Measurements from ENCODE around the gene OR6B1.

OR6B1 gene

DNA sequence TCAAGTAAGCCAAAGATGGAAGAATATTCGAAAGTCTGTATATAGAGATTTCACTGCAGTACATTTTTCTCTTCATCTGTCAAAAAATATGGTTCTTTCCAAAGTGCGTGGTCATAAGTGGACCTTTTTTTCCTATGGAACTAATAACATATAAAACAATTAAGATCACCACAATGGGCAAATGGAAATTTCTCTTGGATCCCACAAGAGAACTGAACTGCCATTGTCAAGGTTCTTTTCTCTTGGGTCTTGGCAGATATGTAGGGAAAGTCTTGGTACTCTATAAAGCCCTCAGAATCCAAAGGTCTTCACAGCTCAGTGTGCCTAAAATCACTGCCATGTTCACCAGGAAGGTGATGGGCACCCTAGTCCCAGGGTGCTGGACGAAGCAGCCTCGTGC lies at the start of gene OR6B1:
TSS of gene OR6B1 (plus strand) at position 301 of the 400 bp plus-strand sequence. CDS start 3,677 bp downstream, outside the sequence.
- no peak for DNase-seq

DNA sequence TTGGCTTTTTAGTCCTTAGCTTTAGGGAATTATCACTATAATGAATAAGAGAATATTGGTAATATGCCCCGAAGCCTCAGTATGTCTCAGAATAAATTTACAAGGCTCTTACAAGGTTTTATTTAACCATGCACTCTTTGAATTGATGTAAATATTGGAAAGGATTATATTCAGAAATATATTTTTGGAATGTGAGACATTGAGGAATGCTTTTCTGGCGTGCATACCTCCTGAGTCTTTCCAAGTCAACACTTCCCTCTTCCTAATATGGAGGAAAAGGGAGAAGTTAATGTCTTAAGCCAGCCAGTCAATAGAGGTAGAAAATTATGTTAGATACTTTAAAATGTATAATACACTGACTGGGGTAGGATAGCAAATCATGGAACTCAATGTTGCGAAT lies 46.7 kb upstream of the OR6B1 start:
- no peak for DNase-seq

DNA sequence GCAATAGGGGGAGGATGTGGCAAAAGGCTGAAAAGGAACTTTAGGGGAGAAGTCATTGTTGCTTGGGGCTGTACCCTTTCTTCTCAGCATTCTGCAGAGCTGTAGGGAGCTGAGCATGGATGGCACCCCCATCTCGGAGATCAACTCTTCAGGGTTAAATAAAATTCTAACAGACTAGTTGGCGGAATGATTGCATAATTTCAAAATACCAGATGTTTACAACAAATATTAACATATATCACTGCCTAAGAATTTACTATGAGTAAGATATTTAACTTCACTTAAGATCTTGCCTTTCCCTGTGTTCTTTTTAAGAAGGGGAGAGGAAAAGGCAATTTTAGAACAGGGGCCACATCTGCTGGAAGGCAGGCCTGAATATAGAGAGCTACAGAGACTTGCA lies 46.0 kb upstream of the OR6B1 start:
- DNase-seq: no peak

DNA sequence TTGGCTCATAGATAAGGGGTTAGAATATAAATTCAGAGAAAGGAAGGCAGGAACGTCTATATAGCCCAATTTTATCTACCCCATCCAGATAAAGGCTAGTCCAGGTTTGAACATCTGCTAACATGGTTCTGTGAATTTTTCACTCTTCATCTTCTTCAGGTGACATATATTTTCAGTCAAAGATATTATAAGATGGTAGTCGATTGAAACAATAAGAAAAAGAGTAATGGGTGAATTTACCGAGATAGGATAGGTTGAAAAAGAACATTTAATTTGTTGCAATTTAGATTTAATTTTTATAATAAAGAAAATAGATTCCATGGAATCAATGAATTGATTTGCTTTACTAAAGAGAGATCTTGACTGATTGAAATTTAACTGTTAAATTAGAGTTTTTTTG lies 45.6 kb upstream of the OR6B1 start, which contains the start of gene OR2F1:
TSS of gene OR2F1 (plus strand) at position 301 of the 400 bp plus-strand sequence. CDS start 5,127 bp downstream, outside the sequence.
- no peak for DNase-seq

DNA sequence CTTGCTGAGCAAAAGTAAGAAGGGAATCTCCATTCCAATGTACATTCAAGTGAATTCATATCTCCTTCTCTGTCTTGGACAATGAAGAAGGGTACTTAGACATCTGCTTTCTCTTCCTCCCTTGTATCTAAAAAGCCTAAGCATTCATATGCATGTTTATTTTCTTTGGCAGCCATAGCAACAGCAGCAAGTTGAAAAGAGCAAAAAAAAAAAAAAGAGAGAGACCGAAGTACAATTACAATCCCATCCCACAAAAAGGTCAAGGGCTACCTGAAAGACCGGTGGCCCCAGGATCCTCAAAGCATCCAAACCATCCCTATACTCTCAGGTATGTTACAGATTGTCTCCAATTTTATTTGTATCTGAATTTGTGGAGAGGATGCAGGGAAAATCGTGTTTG lies 41.3 kb upstream of the OR6B1 start:
- DNase-seq: no peak

DNA sequence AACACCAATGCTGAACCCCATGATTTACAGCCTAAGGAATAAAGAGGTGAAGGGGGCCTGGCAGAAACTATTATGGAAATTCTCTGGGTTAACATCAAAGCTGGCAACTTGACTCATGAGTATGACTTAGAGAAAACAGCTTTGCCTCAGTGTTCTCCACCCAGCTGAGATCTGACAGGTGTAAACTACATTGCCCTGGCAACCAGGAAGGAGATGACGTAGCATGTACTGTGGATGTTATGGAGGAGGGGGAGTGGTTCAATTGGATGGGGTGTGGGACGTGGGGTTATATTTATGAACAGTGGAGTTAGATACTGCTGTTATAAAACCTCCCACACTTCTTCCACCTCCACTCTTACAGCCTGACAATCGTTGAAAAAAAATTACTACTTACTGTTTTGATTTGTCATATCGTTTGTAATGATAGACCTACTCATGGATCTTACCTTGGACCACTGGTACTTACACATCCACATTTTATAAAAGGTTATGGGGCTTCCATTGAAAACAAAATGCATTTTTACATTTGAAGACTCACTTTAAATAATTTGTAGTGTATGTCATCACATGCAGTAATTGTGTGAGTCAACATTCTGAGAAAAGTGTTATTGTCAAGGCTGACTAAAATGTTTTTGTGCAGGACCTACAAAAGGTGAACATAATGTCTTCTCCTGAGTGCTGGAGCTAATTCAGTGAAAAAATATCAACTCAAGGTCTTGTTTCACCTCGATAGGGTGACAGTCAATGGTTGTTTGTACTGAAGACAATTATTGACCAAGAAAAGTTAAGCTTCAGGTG lies 39.1 kb upstream of the OR6B1 start:
- no peak for DNase-seq

DNA sequence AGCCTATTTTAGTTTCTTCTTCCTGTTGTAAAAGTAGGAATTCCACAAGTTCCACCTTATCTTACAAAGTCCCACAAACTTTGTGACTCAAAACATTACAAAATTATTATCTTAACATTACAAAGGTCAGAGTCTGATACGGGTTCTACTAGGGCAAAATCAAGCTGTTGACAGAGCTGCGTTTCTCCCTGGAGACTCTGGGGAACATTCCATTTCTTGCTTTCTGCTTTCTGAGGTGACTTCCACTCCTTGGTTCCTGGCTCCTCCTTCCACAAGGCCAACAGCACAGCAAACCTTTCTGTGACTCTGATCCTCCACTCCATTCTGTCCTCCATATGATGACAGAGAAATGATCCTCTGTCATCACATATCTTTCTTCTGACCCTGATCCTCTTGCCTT lies 34.8 kb upstream of the OR6B1 start:
- DNase-seq: no peak

DNA sequence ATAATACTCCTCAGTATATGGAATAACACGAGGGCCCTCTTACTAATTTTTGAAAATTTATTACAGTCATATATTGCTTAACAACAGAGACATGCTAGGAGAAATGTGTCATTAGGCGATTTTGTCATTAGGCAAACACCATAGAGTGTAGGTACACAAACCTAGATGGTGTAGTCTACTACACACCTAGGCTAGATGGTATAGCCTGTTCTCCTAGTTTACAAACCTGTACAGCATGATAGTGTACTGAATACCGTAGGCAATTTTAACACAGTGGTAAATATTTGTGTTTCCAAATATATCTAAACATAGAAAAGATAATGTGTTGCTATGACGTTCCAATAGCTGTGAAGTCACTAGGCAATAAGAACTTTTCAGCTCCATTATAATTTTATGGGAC lies 32.7 kb upstream of the OR6B1 start:
- DNase-seq: no peak

DNA sequence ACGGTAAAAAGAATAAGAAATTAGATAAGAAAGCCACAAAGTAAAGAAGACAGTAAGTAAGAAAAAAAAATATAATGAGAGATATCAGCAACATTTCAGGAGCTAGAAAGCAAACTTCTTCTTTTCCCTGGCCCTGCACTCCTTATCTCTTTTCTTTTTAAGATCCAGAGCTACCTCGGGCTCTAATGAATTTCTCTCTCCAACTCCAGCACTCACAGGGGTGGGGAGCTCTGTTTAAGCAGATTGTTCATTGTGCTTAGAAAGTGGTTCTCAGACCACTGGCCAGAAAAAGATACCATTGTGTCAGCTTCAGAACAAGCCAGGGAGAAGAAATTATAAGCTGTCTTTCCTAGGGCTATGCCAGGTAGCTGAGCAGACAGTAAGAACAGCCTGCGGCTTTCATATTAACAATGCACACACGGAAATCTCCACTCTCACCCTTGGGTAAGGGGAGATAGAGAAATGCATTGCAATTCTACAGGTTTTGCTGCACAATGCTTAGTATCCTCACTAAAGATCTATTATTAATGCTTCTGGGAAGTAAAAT lies 26.2 kb upstream of the OR6B1 start:
- no peak for DNase-seq

DNA sequence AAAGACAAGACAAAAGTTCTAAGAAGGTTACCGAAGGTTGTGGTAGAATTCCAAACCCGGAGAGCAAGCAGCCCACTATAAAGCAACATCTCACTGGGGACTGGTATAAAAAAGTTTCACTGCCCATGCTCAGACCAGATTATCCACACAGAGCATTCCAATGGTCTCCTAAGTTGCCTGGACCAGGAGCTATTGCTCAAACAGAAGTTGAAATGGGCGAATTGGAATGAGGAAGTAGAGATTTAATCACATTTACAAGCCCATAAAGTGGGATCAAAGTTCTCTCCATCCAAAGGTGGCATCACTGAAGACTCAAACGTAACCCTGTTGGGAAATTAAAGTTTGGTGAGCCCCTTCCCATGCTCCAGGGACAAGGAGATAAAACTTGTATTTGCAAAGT lies 25.7 kb upstream of the OR6B1 start:
- no peak for DNase-seq

DNA sequence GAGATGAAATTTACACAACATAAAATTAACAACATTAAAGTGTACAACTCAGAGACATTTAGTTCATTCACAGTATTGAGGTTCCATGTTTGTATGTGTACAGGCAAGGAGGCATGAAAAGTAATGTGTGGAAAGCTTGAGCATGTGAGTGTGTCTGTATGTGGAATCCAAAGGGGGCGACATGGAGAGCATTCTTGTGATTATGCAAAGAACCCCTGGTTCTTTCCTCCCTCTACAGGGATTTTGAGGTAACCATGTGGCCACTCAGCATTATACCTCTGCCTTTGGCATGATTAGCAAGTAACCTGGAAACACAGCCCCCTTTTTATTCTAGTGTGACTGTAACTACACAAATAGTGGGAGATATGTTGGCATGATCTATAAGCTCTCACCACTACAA lies 24.5 kb upstream of the OR6B1 start:
- DNase-seq: no peak

DNA sequence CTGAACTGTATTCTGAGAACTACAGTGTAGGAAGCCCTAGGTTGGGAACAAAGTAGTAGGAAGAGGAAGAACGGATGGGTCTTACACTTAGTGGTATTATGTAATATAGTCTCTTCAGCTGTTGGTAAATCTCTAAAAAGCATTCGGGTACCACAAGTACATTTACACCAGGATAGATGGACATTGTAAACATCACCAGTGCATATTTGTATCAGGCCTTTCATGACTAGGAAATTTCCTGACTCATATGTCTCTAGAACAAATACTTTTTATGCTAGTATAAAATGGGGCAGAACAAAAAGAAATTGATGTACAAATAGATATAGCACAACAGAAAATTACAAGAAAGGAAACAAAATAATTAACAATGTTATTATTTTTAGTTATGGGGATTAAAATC lies 21.5 kb upstream of the OR6B1 start:
- DNase-seq: no peak

DNA sequence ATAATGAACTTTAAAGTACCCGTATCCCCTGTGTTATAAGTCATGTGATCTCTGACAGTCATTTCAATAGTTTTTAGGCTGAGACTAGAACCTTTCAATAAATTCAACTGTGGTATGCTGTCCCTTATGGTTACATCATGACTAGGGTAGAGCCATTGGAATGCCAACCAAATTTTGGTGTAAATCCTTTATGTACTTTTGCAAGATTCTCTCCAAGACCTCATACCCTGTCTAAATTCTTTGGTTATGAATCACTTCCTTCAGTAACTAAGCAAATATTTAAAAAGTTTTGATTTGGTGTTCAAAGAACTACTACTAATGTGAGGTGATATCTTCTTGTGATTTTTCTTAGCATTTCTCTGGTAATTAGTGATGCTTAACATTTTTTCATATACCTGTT lies 20.8 kb upstream of the OR6B1 start:
- DNase-seq: no peak

DNA sequence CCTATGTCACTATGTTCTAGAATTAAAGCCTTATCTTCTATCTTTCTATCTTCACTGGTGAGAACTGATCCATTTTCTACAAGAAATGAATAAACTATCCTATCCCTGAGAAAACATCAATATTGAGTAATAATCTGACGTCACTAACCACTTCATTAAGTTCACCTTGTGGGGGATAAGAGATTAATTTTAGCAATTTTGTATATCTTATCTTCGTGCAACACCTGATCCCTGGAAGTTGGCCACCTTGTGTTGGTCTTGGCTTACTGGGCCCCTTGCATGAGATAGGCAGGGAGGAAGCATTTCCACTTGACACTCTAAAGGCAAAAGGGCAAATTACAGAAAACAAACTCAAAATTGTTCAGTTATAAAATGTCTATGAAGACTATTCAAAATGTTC lies 20.1 kb upstream of the OR6B1 start:
- no peak for DNase-seq

DNA sequence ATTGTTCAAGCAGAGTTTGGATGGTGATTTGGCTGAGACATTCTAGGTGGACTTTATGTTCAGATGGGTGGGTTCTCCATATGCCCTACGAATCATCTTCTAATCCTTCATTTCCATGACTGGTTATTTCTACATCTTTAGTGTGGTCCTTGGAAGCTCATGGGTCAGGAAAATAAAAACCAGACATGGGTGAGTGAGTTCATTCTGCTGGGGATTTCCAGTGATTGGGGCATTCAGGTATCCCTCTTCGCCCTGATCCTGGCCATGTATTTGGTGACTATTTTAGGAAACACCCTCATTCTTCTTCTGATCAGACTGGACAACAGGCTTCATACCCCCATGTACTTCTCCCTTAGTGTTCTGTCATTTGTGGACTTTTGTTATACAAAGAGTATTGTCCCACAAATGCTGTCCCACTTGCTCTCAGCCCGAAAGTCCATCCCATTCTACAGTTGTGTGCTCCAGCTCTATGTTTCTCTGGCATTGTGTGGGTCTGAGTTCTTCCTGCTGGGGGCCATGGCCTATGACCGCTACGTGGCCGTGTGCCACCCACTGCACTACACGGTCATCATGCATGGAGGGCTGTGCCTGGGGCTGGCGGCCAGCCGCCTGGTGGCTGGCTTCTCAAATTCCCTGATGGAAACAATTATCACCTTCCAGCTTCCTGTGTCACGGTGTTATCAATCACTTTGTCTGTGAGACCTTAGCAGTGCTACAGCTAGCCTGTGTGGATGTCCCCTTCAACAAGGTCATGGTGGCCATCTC lies 19.2 kb upstream of the OR6B1 start:
- no peak for DNase-seq

DNA sequence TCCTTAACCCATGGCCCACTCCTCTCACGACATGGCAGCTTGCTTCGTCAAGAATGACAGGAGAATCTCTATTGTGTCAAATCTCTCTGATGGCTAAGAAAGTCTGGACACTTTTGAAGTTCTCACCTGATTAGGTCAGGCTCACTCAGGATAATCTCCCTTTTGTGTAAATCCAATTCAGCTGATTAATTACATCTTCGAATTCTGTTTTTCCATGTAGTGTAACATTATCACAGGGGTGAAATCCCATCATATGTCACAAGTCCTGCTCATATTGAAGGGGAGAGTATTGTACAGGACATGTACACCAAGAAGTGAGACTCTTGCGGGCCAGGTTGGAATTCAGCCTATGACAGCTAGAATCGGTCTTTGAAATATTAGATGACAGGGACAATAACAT lies 16.2 kb upstream of the OR6B1 start:
- no peak for DNase-seq

DNA sequence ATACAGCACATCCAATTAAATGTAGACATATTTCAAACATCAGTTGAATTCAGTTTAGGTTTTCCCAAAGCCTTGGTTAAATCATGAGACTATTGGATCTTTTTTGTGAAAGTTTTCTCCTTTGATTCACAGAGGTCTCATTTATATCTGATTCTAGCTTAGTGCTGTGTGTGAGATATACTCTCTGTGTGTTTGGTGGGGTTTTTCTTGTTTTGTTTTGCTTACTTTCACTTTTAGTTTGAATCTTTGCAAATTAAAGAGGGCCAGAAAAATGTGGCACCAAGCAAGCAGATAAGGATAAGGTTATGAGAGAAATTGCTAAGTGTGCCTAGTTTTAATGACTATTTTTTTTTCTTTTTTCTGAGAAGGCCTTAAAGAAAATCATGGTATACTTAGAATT lies 12.6 kb upstream of the OR6B1 start:
- no peak for DNase-seq

DNA sequence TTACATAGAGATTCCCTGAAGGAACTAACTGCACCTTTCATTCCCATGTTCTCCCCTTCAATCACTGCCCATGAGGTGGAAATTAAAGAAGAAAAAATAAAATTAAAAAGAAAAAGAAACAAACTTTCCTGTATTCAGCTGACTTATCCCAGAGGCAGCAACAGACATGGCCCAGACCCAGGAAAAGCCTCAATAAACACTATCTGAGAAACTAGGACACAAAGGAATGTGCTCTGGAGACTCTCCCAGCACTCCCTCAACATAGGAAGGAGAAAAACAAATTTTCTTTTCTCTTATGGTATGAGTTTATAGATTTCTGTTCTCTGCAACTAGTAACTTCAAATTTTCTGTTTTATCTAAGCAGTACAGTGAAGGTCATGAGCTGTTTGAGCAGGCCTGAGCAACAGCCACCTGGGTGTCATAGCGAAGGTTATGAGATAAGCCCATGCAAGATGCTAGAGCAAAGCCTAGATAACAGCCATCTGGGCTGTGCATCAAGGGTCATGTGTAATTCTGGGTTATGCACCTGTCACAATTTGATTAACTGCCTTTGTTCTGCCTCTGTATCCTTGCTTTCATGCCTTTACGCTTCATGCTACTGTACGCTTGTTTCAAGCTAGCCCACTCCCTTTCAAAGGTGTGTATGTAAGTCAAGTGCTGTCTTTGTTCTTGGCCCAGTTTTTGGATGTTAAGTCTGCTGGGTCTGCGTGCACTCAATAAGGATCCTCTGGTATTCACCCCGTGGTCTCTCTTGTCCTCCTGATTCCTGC lies 11.0 kb upstream of the OR6B1 start:
- DNase-seq: no peak

DNA sequence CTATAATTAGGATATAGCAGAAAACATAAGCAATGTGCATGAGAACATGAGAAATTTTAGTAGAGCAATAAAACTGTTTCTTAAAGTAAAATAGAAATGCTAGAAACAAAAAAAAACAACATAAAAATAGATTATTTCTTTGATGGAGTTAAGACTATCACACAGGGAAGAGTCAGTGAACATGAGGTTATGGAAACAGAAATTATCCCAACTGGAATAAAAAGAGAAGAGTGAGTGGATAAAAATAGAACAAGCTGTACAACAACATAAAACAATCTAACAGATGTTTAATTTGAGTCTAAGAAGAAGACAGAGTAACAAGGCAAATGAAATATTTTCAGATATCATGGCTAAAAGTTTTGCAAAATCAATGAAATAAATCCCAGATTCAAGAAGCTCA lies 7.5 kb upstream of the OR6B1 start:
- DNase-seq: no peak

DNA sequence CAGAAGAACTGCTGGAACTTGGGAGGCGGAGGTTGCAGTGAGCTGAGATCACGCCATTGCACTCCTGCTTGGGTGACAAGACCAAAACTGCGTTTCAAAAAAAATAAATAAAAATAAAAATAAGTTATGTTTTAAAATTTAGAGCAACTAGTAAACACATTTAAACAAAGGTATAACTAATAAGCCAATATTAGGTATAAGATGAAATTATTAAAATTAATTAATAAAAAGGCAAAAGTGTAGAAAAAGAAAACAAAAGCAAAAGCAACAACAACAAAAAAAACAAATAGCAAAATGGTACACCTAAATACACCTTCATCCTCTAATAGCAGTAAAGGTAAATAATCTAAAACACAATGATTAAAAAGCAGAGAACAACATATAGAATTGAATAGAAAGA lies 6.2 kb upstream of the OR6B1 start:
- DNase-seq: no peak

DNA sequence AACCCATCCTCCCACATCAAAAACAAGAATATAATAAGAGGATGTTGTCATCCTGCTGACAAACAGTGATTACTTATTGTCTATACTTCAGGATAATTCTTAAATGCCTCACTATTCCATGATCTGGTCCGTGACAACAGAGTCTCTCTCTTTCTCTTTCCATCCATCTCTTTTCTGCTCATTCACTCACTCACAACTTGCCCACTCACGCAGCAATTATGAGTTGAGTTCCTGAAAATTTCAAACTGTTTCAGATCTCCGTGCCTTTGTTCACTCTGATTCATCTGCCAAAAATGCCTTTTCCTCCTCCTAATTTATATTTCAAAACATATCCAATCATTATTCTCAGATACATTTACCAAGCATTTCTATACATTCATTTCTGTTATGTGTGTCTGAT lies 1.4 kb downstream of the OR6B1 start:
- no peak for DNase-seq

DNA sequence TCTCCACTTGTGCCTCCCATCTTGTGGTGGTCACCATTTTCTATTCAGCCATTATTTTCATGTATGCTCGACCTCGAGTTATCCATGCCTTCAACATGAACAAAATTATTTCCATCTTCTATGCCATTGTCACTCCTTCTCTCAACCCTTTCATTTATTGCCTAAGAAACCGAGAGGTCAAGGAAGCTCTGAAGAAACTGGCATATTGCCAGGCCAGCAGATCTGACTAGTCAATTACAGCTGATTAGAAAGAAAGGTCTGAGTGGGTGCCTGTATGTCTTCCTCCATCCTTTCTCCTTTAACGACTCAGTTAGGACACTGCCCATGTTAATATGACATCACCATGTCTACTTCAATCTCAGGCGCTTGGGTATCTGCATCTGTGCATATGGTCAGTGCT lies 4.6 kb downstream of the OR6B1 start:
- DNase-seq: no peak

DNA sequence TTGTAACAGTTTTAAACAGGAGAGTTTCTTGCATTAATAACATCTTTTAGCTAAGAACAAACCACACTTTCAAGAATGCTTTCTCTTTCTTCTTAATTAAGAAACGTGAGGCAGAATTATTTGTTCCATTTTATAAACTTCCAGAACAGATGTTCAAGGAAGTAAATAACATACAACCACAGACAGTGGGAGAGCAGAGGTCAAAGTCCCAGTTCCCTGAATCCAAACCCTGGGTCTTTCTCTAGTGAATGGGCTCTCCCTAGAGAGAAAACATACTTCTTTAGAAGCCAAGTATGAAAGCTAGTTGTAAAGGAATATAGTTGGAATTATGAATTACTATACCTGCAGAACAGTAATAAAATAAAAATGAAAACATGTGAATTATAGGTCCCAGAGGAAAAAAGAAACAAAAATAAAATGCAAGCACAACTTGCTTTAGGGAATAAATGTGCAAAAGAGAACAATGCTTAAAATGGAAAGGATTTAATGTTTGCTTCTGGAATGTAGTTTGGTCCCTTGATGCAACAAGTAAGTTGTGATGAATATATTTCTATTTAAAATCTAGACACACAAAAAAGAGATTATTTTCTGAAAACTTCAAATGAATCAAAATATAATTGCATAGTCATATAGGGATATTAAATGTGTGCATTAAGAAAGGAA lies 6.0 kb downstream of the OR6B1 start:
- no peak for DNase-seq
